Caco-2 (cell line): Measurements from ENCODE around the gene PGS1. TPM values are rescaled to one million over a fixed set of nuclear protein-coding genes. Genes with fewer than 3 reads are reported as not detected.

Experiments
- BruUV-seq: library from RNA; stranded (reverse); fragments of 400-500 nt; replicated peaks from 2 replicates; lab custom pipeline; 2021; lab: Mats Ljungman, UMichigan
- CTCF ChIA-PET: fragments of 300-600 bp; sonication (Branson Sonifier 250); formaldehyde crosslinking; loops from one replicate; lab custom pipeline; 2022; ENCODE audit warnings: antibody characterized with exemption; lab: Charles Lee
- POLR2A ChIA-PET: fragments of 300-600 bp; sonication (Branson Sonifier 250); formaldehyde crosslinking; loops from one replicate; lab custom pipeline; 2022; ENCODE audit warnings: antibody characterized with exemption; lab: Charles Lee
- DNase-seq, 2 experiments: peaks; one replicate each; pipeline versions ENCODE4 v3.0.0 to v3.0.0-alpha.2; 2020 to 2022
- H3K27me3 ChIP-seq: replicated peaks from 2 replicates; pipeline ENCODE4 v1.6.0; 2011; ENCODE audit warnings: low read length; ENCODE audit not compliant: control insufficient read depth, insufficient read depth
- H3K36me3 ChIP-seq: 2 replicates; pipeline ENCODE4 v1.5.1; 2011; ENCODE audit warnings: low read length; ENCODE audit not compliant: control insufficient read depth, insufficient read depth
- H3K4me1 ChIP-seq: fragments of 250-450 bp; sonication (Bioruptor Pico); 2 replicates; pipeline ENCODE4 v1.5.1; 2020; ENCODE audit warnings: mild to moderate bottlenecking
- H3K4me3 ChIP-seq: 2 replicates; pipeline ENCODE4 v1.5.1; 2011; ENCODE audit warnings: low read depth, mild to moderate bottlenecking, control low read depth, low read length
- H3K9me3 ChIP-seq: fragments of 250-450 bp; sonication (Bioruptor Pico); 2 replicates; pipeline ENCODE4 v1.5.1; 2020; ENCODE audit warnings: mild to moderate bottlenecking, moderate library complexity
- H3K27ac Mint-ChIP-seq: one replicate; pipeline ENCODE4 v1.8.0; 2022; ENCODE audit warnings: mixed read lengths; ENCODE audit not compliant: unreplicated experiment
- H3K27me3 Mint-ChIP-seq: one replicate; pipeline ENCODE4 v1.8.0; 2022; ENCODE audit warnings: mixed read lengths; ENCODE audit not compliant: insufficient read depth, unreplicated experiment
- H3K36me3 Mint-ChIP-seq: one replicate; pipeline ENCODE4 v1.8.0; 2022; ENCODE audit warnings: mild to moderate bottlenecking, mixed read lengths; ENCODE audit not compliant: insufficient read depth, unreplicated experiment
- H3K4me1 Mint-ChIP-seq: one replicate; pipeline ENCODE4 v1.8.0; 2022; ENCODE audit warnings: low read depth, mixed read lengths; ENCODE audit not compliant: unreplicated experiment
- H3K4me3 Mint-ChIP-seq: one replicate; pipeline ENCODE4 v1.8.0; 2022; ENCODE audit warnings: mild to moderate bottlenecking, moderate library complexity, mixed read lengths; ENCODE audit not compliant: unreplicated experiment
- H3K9me3 Mint-ChIP-seq: one replicate; pipeline ENCODE4 v1.8.0; 2022; ENCODE audit warnings: mixed read lengths; ENCODE audit not compliant: unreplicated experiment
- CTCF ChIP-seq, 2 experiments: fragments of 200-600 bp in 1 of 2; IDR thresholded peaks; 1 replicate in 1 of 2; 2 replicates in 1 of 2; pipeline versions ENCODE4 v1.5.1 to v1.8.0; 2011 to 2022; ENCODE audit warnings: antibody characterized with exemption in 1 of 2, control low read depth in 1 of 2, inconsistent platforms in 1 of 2, low read depth in 1 of 2, low read length in 1 of 2, mild to moderate bottlenecking in 1 of 2, moderate library complexity in 1 of 2; ENCODE audit not compliant: insufficient read depth in 1 of 2, severe bottlenecking in 1 of 2, unreplicated experiment in 1 of 2
- intact Hi-C: fragments of 100-400 bp; cut with micrococcal nuclease; formaldehyde crosslinking; loops from one replicate; pipeline ENCODE4 v1.10.0; 2022; ENCODE audit not compliant: unreplicated experiment
- total RNA-seq: library from RNA; stranded (reverse); gene quantifications from 2 replicates; pipeline ENCODE4 v1.2.3, GENCODE V29; 2022

Gene PGS1
- total RNA-seq, 1 experiment from 2014 or later, result 54.1 TPM

DNA sequence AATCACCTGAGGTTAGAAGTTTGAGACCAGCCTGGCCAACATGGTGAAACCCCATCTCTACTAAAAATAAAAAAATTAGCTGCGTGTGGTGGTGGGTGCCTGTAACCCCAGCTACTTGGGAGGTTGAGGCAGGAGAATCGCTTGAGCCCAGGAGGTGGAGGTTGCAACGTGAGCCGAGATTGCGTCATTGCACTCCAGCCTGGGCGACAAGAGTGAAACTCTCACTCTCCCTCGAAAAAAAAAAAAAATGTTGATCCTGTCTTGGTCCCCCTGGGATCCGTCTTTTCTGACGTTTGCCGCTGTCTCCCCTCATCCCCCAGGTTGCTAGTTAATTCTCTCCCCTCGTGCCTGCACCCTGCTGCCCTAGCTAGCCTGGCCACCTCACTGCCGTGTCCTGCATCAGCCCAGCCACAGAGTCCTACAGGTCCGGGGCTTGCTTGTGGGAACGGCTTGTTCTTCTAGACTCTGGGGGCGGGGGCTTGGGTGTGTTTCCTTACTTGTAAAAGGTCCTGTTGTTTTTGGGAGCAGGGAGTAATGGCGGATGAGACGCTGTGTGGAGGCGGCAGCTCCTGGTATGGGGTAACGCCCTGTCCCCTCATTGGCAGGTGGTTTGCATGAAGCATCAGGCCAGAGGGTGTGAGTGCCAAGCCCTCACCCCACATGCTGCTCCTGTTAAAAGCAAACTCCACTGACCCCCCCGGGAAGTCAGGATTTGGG lies 44.6 kb downstream of the PGS1 start:
- TF ChIP-seq CTCF (IDR thresholded peaks at IDR 0.05; ENCODE audit: insufficient read depth in 1 of 2, low read depth in 1 of 2, low read length in 1 of 2, severe bottlenecking in 1 of 2, unreplicated experiment in 1 of 2), result no peak
- Mint-ChIP-seq H3K27me3 (no peaks in the 10 kb centered on the region), H3K4me3 (no peak overlapping the region), H3K27ac (peak overlapping the region; percentile 40), H3K36me3 (peaks cover 92% of the 10 kb centered on the region), H3K4me1 (peaks cover 21% of the 10 kb centered on the region), H3K9me3 (no peaks in the 10 kb centered on the region)
- ChIA-PET POLR2A (no interaction called here), CTCF (interaction anchor here (0.7 to 2.6 kb wide), 5 partner anchors 32 to 174 kb away, joined by 4 to 57 read pairs (median 12); partner anchors contain the start of gene SOCS3)
- DNase-seq, result no peak
- H3K9me3 ChIP-seq, result no peaks in the 10 kb centered on the region
- intact Hi-C loops, result loop anchor here (1.0 to 5.0 kb wide), 2 partner anchors 173 to 236 kb away; partner anchors contain the start of genes AFMID and TK1
- no peak overlapping the region for H3K4me3 ChIP-seq
- H3K27me3 ChIP-seq, result no peaks in the 10 kb centered on the region
- H3K36me3 ChIP-seq, result peaks cover 8% of the 10 kb centered on the region
- H3K4me1 ChIP-seq, result peaks cover 37% of the 10 kb centered on the region
- no TSS peak for BruUV-seq

GRCh38 chr17:78423961-78424675 lies 45.7 kb downstream of the PGS1 start:
- ChIA-PET CTCF (interaction anchor here (0.5 to 0.6 kb wide), 2 partner anchors 148 to 261 kb away, joined by 3 to 8 read pairs; no protein-coding TSS in a partner anchor), POLR2A (interaction anchor here (0.6 kb wide), 1 partner anchor 60 kb away, joined by 3 read pairs; no protein-coding TSS in a partner anchor)
- Mint-ChIP-seq H3K4me1 (peaks cover 21% of the 10 kb centered on the region), H3K4me3 (no peak overlapping the region), H3K27ac (no peak overlapping the region), H3K36me3 (peaks cover 95% of the 10 kb centered on the region), H3K27me3 (no peaks in the 10 kb centered on the region), H3K9me3 (no peaks in the 10 kb centered on the region)
- no peak for DNase-seq
- H3K9me3 ChIP-seq, result no peaks in the 10 kb centered on the region
- H3K4me3 ChIP-seq, result no peak overlapping the region
- BruUV-seq, result no TSS peak
- intact Hi-C loops, result loop anchor here (5.0 kb wide), 1 partner anchor 237 kb away; the partner anchor contains the start of genes AFMID and TK1
- peaks cover 33% of the 10 kb centered on the region for H3K4me1 ChIP-seq
- no peak for TF ChIP-seq CTCF (IDR thresholded peaks at IDR 0.05; ENCODE audit: insufficient read depth in 1 of 2, low read depth in 1 of 2, low read length in 1 of 2, severe bottlenecking in 1 of 2, unreplicated experiment in 1 of 2)
- H3K27me3 ChIP-seq, result no peaks in the 10 kb centered on the region
- peaks cover 8% of the 10 kb centered on the region for H3K36me3 ChIP-seq

- intact Hi-C loops, result no loop called here
- no peak overlapping the region for H3K27ac Mint-ChIP-seq
- peaks cover 16% of the 10 kb centered on the region for H3K4me1 Mint-ChIP-seq
Observed at GRCh38 chr17:78425429-78425828, 47.0 kb downstream of the PGS1 start.

More at GRCh38 chr17:78425429-78425828, 47.0 kb downstream of the PGS1 start:
- Mint-ChIP-seq H3K4me3 (no peak overlapping the region), H3K36me3 (peaks cover 94% of the 10 kb centered on the region), H3K27me3 (no peaks in the 10 kb centered on the region), H3K9me3 (no peaks in the 10 kb centered on the region)
- ChIA-PET POLR2A (no interaction called here), CTCF (no interaction called here)
- H3K4me1 ChIP-seq, result peaks cover 19% of the 10 kb centered on the region
- no peak for DNase-seq
- H3K9me3 ChIP-seq, result no peaks in the 10 kb centered on the region
- no peaks in the 10 kb centered on the region for H3K27me3 ChIP-seq
- no TSS peak for BruUV-seq
- no peak overlapping the region for H3K4me3 ChIP-seq
- TF ChIP-seq CTCF (IDR thresholded peaks at IDR 0.05; ENCODE audit: insufficient read depth in 1 of 2, low read depth in 1 of 2, low read length in 1 of 2, severe bottlenecking in 1 of 2, unreplicated experiment in 1 of 2), result no peak
- H3K36me3 ChIP-seq, result peaks cover 6% of the 10 kb centered on the region
